ENCODE results near the gene SDS. TPM values are rescaled to one million over a fixed set of nuclear protein-coding genes. Genes with fewer than 3 reads are reported as not detected.

The SDS gene
- total RNA-seq, 1 experiment from 2014 or later, result not detected

- TF ChIP-seq, protein P1, sequence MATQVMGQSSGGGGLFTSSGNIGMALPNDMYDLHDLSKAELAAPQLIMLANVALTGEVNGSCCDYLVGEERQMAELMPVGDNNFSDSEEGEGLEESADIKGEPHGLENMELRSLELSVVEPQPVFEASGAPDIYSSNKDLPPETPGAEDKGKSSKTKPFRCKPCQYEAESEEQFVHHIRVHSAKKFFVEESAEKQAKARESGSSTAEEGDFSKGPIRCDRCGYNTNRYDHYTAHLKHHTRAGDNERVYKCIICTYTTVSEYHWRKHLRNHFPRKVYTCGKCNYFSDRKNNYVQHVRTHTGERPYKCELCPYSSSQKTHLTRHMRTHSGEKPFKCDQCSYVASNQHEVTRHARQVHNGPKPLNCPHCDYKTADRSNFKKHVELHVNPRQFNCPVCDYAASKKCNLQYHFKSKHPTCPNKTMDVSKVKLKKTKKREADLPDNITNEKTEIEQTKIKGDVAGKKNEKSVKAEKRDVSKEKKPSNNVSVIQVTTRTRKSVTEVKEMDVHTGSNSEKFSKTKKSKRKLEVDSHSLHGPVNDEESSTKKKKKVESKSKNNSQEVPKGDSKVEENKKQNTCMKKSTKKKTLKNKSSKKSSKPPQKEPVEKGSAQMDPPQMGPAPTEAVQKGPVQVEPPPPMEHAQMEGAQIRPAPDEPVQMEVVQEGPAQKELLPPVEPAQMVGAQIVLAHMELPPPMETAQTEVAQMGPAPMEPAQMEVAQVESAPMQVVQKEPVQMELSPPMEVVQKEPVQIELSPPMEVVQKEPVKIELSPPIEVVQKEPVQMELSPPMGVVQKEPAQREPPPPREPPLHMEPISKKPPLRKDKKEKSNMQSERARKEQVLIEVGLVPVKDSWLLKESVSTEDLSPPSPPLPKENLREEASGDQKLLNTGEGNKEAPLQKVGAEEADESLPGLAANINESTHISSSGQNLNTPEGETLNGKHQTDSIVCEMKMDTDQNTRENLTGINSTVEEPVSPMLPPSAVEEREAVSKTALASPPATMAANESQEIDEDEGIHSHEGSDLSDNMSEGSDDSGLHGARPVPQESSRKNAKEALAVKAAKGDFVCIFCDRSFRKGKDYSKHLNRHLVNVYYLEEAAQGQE (IDR thresholded peaks at IDR 0.05; ENCODE audit: low read depth), result no peak
- no peak for TF ChIP-seq SIN3A (IDR thresholded peaks at IDR 0.05; ENCODE audit: low read depth)
- TF ChIP-seq, protein P2, sequence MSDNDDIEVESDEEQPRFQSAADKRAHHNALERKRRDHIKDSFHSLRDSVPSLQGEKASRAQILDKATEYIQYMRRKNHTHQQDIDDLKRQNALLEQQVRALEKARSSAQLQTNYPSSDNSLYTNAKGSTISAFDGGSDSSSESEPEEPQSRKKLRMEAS (IDR thresholded peaks at IDR 0.05), result no peak
- TF ChIP-seq ZFX (IDR thresholded peaks at IDR 0.05), result no peak
- TF ChIP-seq CBX3 (IDR thresholded peaks at IDR 0.05; ENCODE audit: low read depth), result no peak
Measured at GRCh38 chr12:113397497-113398197, 6.0 kb downstream of the SDS start (continued).

- Histone ChIP-seq H3K9me3 (ENCODE audit: control insufficient read depth in 1 of 2, insufficient read depth in 1 of 2, low read depth in 1 of 2, low read length in 2 of 2) (no peaks in the 10 kb centered on the region), H3K27me3 (ENCODE audit: insufficient read depth, low read length) (no peaks in the 10 kb centered on the region), H3K79me2 (ENCODE audit: insufficient read depth, low read length) (no peaks in the 10 kb centered on the region), H2AFZ (ENCODE audit: low read depth, low read length, poor library complexity, severe bottlenecking) (no peak overlapping the region), H3K4me2 (ENCODE audit: low read length) (no peak overlapping the region), H3K4me1 (ENCODE audit: control insufficient read depth in 1 of 2, insufficient read depth in 2 of 2, low read length in 2 of 2) (no peaks in the 10 kb centered on the region), H3K36me3 (ENCODE audit: control insufficient read depth in 1 of 2, insufficient read depth in 2 of 2, low read length in 2 of 2) (no peaks in the 10 kb centered on the region), H3K4me3 (replicated peaks in 1 of 2; ENCODE audit: low read depth in 1 of 2, low read length in 2 of 2) (no peak overlapping the region), H3K9me2 (ENCODE audit: insufficient read depth) (no peaks in the 10 kb centered on the region), H3K9ac (ENCODE audit: low read length) (no peak overlapping the region), H4K20me1 (ENCODE audit: insufficient read depth) (no peaks in the 10 kb centered on the region), H3K27ac (ENCODE audit: low read depth, low read length) (no peak overlapping the region)
- no peak for ATAC-seq
- CTCF ChIA-PET, result no interaction called here
- no peak for DNase-seq (ENCODE audit: low read depth, low spot score)
- POLR2A ChIA-PET, result no interaction called here
- RAD21 ChIA-PET (ENCODE audit: low non-redundant PET in 1 of 2, low total read pairs in 2 of 2, uncharacterized antibody in 2 of 2, unreplicated experiment in 2 of 2), result no interaction called here
- intact Hi-C loops (cut with micrococcal nuclease), result no loop called here
- BruUV-seq (replicated peaks), result no TSS peak
- TF ChIP-seq RAD21 (IDR thresholded peaks at IDR 0.05; ENCODE audit: low read depth) (no peak), ZNF274 (IDR thresholded peaks at IDR 0.05; ENCODE audit: low read depth, low read length) (no peak), CEBPB (IDR thresholded peaks at IDR 0.05; ENCODE audit: low read depth) (no peak), SIN3A (IDR thresholded peaks at IDR 0.05; ENCODE audit: low read depth) (no peak), YY1 (IDR thresholded peaks at IDR 0.05; ENCODE audit: extremely low read depth, insufficient replicate concordance, low read depth, low read length) (no peak), SRF (IDR thresholded peaks at IDR 0.05; ENCODE audit: low read depth) (no peak), EZH2phosphoT487 (IDR thresholded peaks at IDR 0.05; ENCODE audit: borderline replicate concordance) (no peak), POLR2A (IDR thresholded peaks at IDR 0.05; ENCODE audit: borderline replicate concordance, extremely low read depth, insufficient read depth, insufficient read length) (no peak), TCF7L2 (IDR thresholded peaks at IDR 0.05; ENCODE audit: borderline replicate concordance, extremely low read depth, insufficient read depth, insufficient read length) (no peak), ZFX (IDR thresholded peaks at IDR 0.05) (no peak)
- TF ChIP-seq, protein P2 (IDR thresholded peaks at IDR 0.05), result no peak
- TF ChIP-seq, protein P3, sequence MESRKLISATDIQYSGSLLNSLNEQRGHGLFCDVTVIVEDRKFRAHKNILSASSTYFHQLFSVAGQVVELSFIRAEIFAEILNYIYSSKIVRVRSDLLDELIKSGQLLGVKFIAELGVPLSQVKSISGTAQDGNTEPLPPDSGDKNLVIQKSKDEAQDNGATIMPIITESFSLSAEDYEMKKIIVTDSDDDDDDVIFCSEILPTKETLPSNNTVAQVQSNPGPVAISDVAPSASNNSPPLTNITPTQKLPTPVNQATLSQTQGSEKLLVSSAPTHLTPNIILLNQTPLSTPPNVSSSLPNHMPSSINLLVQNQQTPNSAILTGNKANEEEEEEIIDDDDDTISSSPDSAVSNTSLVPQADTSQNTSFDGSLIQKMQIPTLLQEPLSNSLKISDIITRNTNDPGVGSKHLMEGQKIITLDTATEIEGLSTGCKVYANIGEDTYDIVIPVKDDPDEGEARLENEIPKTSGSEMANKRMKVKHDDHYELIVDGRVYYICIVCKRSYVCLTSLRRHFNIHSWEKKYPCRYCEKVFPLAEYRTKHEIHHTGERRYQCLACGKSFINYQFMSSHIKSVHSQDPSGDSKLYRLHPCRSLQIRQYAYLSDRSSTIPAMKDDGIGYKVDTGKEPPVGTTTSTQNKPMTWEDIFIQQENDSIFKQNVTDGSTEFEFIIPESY (IDR thresholded peaks at IDR 0.05; ENCODE audit: extremely low read depth, insufficient replicate concordance, low read length), result no peak
Measured at GRCh38 chr12:113396828-113397496, 6.7 kb downstream of the SDS start.

All from HCT116 (cell line).